Right lobe of liver (tissue), 6 donors: Measurements from ENCODE around the gene TSPAN14. TPM values are rescaled to one million over a fixed set of nuclear protein-coding genes. Genes with fewer than 3 reads are reported as not detected.

Experiments used
- ATAC-seq, 4 donors: fragments of 200-7000 bp; cut with Tn5 transposase; one replicate each; pipeline ENCODE4 v1.9.1; 2020; ENCODE audit warnings: mild to moderate bottlenecking in 4 of 4, moderate library complexity in 4 of 4
- DNase-seq, 3 donors: peaks; one replicate each; pipeline ENCODE4 v3.0.0-alpha.2; 2020
- H3K27ac ChIP-seq, 3 donors: fragments of 200-600 bp; one replicate each; pipeline ENCODE4 v1.8.0; 2022
- H3K27me3 ChIP-seq, 2 donors: fragments of 200-600 bp; one replicate each; pipeline ENCODE4 v1.8.0; 2022
- H3K36me3 ChIP-seq, 4 donors: fragments of 200-600 bp; sonication (generic) in 1 of 4; one replicate each; pipeline versions ENCODE4 v1.5.1 to v1.8.0; 2017 to 2022; ENCODE audit warnings: control low read depth in 1 of 4
- H3K4me1 ChIP-seq, 4 donors: fragments of 200-600 bp; sonication (generic) in 1 of 4; one replicate each; pipeline versions ENCODE4 v1.5.1 to v1.8.0; 2017 to 2022; ENCODE audit warnings: control low read depth in 1 of 4
- H3K4me3 ChIP-seq, 3 donors: fragments of 200-600 bp; one replicate each; pipeline ENCODE4 v1.8.0; 2022
- H3K9me3 ChIP-seq, 4 donors: fragments of 200-600 bp; sonication (generic) in 1 of 4; one replicate each; pipeline versions ENCODE4 v1.5.1 to v1.8.0; 2017 to 2022; ENCODE audit warnings: control low read depth in 1 of 4
- CTCF ChIP-seq, 4 donors: fragments of 200-600 bp in 3 of 4; fragments of 450-650 bp in 1 of 4; IDR thresholded peaks; one replicate each; pipeline versions ENCODE4 v1.5.1 to v1.8.0; 2016 to 2022; ENCODE audit warnings: antibody characterized with exemption in 4 of 4, mild to moderate bottlenecking in 2 of 4
- POLR2A ChIP-seq: fragments of 450-650 bp; IDR thresholded peaks from one replicate; pipeline ENCODE4 v1.6.1; 2017; ENCODE audit warnings: antibody characterized with exemption, mild to moderate bottlenecking
- WGBS: methylation state at CpG from one replicate; pipeline ENCODE4 v1.1.6; 2018; ENCODE audit warnings: low coverage, low lambda C conversion rate; ENCODE audit not compliant: insufficient coverage; ENCODE audit errors: missing lambda C conversion rate; 5-methylcytosine and 5-hydroxymethylcytosine counted together
- intact Hi-C, 2 donors: fragments of 100-400 bp; cut with DNase I; formaldehyde crosslinking; loops; one replicate each; pipeline versions ENCODE4 v1.11.2 to v1.14.1; 2022
- total RNA-seq, 6 experiments: library from RNA; depleted of rRNA in 2 of 6; stranded (reverse); fragments of >200 nt in 2 of 6; fragmentation: NEBNext Ultra II Directional in 3 of 6; extraction: Animal tissue kit (Norgen Biotek cat#: 25700) in 3 of 6; gene quantifications; one replicate each; pipeline versions ENCODE4 v1.1.0 to v1.2.4, GENCODE V29; 2016 to 2023
- donor health status: DM: no; HTN: yes; CAD: no.
- donor health status: DM: no; HTN: no; CAD: no.
- donor health status: DM: no; HTN: no; CAD: no.
- donor health status: DM: no; HTN: yes; CAD: no.
- donor health status: DM: no; HTN: yes; CAD: no.

The TSPAN14 gene
- total RNA-seq, 6 experiments from 2014 or later, result 22.1 to 39.0 (median 28.4) TPM

- 72% methylated on average over 4 of the region's 5 CpGs for WGBS
- intact Hi-C loops, result no loop called here
- no peaks in the 10 kb centered on the region for H3K27me3 ChIP-seq
- H3K36me3 ChIP-seq, result no peaks in the 10 kb centered on the region
- no peaks in the 10 kb centered on the region for H3K9me3 ChIP-seq
- H3K4me3 ChIP-seq, result no peak overlapping the region
- no peak overlapping the region for H3K27ac ChIP-seq
- no peak for TF ChIP-seq CTCF (IDR thresholded peaks at IDR 0.05)
- no peak for TF ChIP-seq POLR2A
- peaks cover 0 to 9% (median 2%) of the 10 kb centered on the region in 4 donors for H3K4me1 ChIP-seq
- no peak for ATAC-seq
- DNase-seq, result no peak
These were observed 101.3 kb downstream of the TSPAN14 start for GRCh38 chr10:80555415-80555814.

GRCh38 chr10:80561950-80562349 lies 107.8 kb downstream of the TSPAN14 start:
- Histone ChIP-seq H3K36me3 (no peaks in the 10 kb centered on the region), H3K4me3 (no peak overlapping the region), H3K9me3 (no peaks in the 10 kb centered on the region), H3K27me3 (no peaks in the 10 kb centered on the region), H3K27ac (no peak overlapping the region), H3K4me1 (no peaks in the 10 kb centered on the region)
- no peak for ATAC-seq
- DNase-seq, result no peak
- TF ChIP-seq POLR2A (no peak), CTCF (IDR thresholded peaks at IDR 0.05) (no peak)
- intact Hi-C loops, result no loop called here

- intact Hi-C loops, result no loop called here
- no peak overlapping the region for H3K27ac ChIP-seq
- no peak for DNase-seq
- TF ChIP-seq CTCF (IDR thresholded peaks at IDR 0.05), result no peak
- no peak for TF ChIP-seq POLR2A
- no peaks in the 10 kb centered on the region for H3K9me3 ChIP-seq
- ATAC-seq, result peak in 1 of 4 donors; percentile 35
- H3K4me3 ChIP-seq, result no peak overlapping the region
- no peaks in the 10 kb centered on the region for H3K36me3 ChIP-seq
- no peaks in the 10 kb centered on the region for H3K4me1 ChIP-seq
- H3K27me3 ChIP-seq, result no peaks in the 10 kb centered on the region
- WGBS, result 90% methylated on average over 2 of the region's 2 CpGs
These were observed 113.2 kb downstream of the TSPAN14 start for GRCh38 chr10:80567292-80567691.

- TF ChIP-seq CTCF (IDR thresholded peaks at IDR 0.05) (no peak), POLR2A (no peak)
- no peak for ATAC-seq
- DNase-seq, result no peak
- Histone ChIP-seq H3K4me1 (no peaks in the 10 kb centered on the region), H3K9me3 (no peaks in the 10 kb centered on the region), H3K27ac (no peak overlapping the region), H3K4me3 (no peak overlapping the region), H3K36me3 (no peaks in the 10 kb centered on the region), H3K27me3 (no peaks in the 10 kb centered on the region)
- intact Hi-C loops, result no loop called here
- 79% methylated on average over 14 of the region's 15 CpGs for WGBS
These were observed 115.2 kb downstream of the TSPAN14 start for GRCh38 chr10:80569131-80569895.
